ENCODE data around the gene HDAC4.

Gene HDAC4

GRCh38 chr2:239290618-239291474, 110.0 kb downstream of the HDAC4 start:
- Histone ChIP-seq H3K4me1 (ENCODE audit: control insufficient read depth, insufficient read depth, low read length) (peaks cover 13% of the 10 kb centered on the region; the same call in 1 of the 2 replicates), H3K9me3 (ENCODE audit: control insufficient read depth, insufficient read depth, low read depth, low read length) (no peaks in the 10 kb centered on the region), H3K36me3 (ENCODE audit: control insufficient read depth in 2 of 2, insufficient read depth in 1 of 2, low read length in 2 of 2) (no peaks in the 10 kb centered on the region), H3K4me3 (ENCODE audit: low read depth, low read length) (no peak overlapping the region), H3K27ac (ENCODE audit: extremely low read depth, low read depth, low read length) (no peak overlapping the region)
- POLR2A ChIA-PET = no interaction called here
- TF ChIP-seq ZFHX2 (tag by site-specific recombination; conservative IDR thresholded peaks at IDR 0.05) (no peak), ZNF513 (tag by site-specific recombination; IDR thresholded peaks at IDR 0.05) (no peak), ZNF155 (tag by site-specific recombination; IDR thresholded peaks at IDR 0.05) (no peak), ZSCAN4 (tag by site-specific recombination; IDR thresholded peaks at IDR 0.05) (peak; percentile 19; the same call in 1 of the 2 replicates), MEIS1 (CRISPR knock-in tag; IDR thresholded peaks at IDR 0.05; ENCODE audit: borderline replicate concordance) (no peak), ZNF645 (tag by site-specific recombination; IDR thresholded peaks at IDR 0.05) (no peak)
- CTCF ChIA-PET = interaction anchor here (0.7 kb wide), 1 partner anchor 146 kb away, joined by 3 read pairs; no protein-coding TSS in a partner anchor

- no peak for TF ChIP-seq ZNF600 (tag by site-specific recombination; IDR thresholded peaks at IDR 0.05)
- no peak for TF ChIP-seq ZNF48 (tag by site-specific recombination; IDR thresholded peaks at IDR 0.05)
- H3K4me1 ChIP-seq (ENCODE audit: control insufficient read depth, insufficient read depth, low read length) = peaks cover 13% of the 10 kb centered on the region; the same call in 1 of the 2 replicates
These were observed 111.3 kb downstream of the HDAC4 start for GRCh38 chr2:239289545-239289944.

GRCh38 chr2:239288951-239289511, 111.8 kb downstream of the HDAC4 start:
- H3K9me3 ChIP-seq (ENCODE audit: control insufficient read depth, insufficient read depth, low read depth, low read length) = no peaks in the 10 kb centered on the region
- H3K27ac ChIP-seq (ENCODE audit: extremely low read depth, low read depth, low read length) = no peak overlapping the region
- ChIA-PET POLR2A (no interaction called here), CTCF (no interaction called here)
- TF ChIP-seq PRDM6 (tag by site-specific recombination; IDR thresholded peaks at IDR 0.05) = 0 out of 2 replicates have a peak, but pooled peaks have one; percentile 42
- no peak for TF ChIP-seq ZNF785 (tag by site-specific recombination; IDR thresholded peaks at IDR 0.05)
- no peak for TF ChIP-seq ZEB2 (tag by site-specific recombination; IDR thresholded peaks at IDR 0.05)
- 0 out of 2 replicates have a peak, but pooled peaks have one; percentile 26 for TF ChIP-seq ZNF394 (tag by site-specific recombination; IDR thresholded peaks at IDR 0.05; ENCODE audit: borderline replicate concordance)
- TF ChIP-seq ZNF266 (tag by site-specific recombination; IDR thresholded peaks at IDR 0.05; ENCODE audit: low read depth) = no peak
- peaks cover 13% of the 10 kb centered on the region; the same call in 1 of the 2 replicates for H3K4me1 ChIP-seq (ENCODE audit: control insufficient read depth, insufficient read depth, low read length)
- no peaks in the 10 kb centered on the region for H3K36me3 ChIP-seq (ENCODE audit: control insufficient read depth in 2 of 2, insufficient read depth in 1 of 2, low read length in 2 of 2)
- no peak overlapping the region for H3K4me3 ChIP-seq (ENCODE audit: low read depth, low read length)

More at GRCh38 chr2:239289545-239289944, 111.3 kb downstream of the HDAC4 start:
- Histone ChIP-seq H3K9me3 (ENCODE audit: control insufficient read depth, insufficient read depth, low read depth, low read length) (no peaks in the 10 kb centered on the region), H3K36me3 (ENCODE audit: control insufficient read depth in 2 of 2, insufficient read depth in 1 of 2, low read length in 2 of 2) (no peaks in the 10 kb centered on the region), H3K4me3 (ENCODE audit: low read depth, low read length) (no peak overlapping the region), H3K27ac (ENCODE audit: extremely low read depth, low read depth, low read length) (no peak overlapping the region)
- POLR2A ChIA-PET = no interaction called here
- CTCF ChIA-PET = no interaction called here
